HTERT RPE-1 (cell line): ENCODE results near the gene OR2A5.
"Not testable (repeated sequence)": the region's sequence is repeated elsewhere in the genome, so short reads cannot be mapped to it uniquely, and the experiment has no call there.

ENCODE experiments used
- in situ Hi-C: fragments of 300-500 bp; cut with MboI; formaldehyde crosslinking; loops from 4 replicates; pipeline ENCODE4 v1.14.3; 2020; ENCODE audit warnings: low sequenced_read_pairs

The OR2A5 gene

GRCh38 chr7:144048648-144049047 is at the start of gene OR2A5:
TSS of gene OR2A5 (plus strand) at chr7:144048948. CDS start at chr7:144050402, 1,454 bp downstream.
- in situ Hi-C loops = no loop called here

GRCh38 chr7:144000020-144000419 is 48.7 kb upstream of the OR2A5 start, which contains the start of gene OR6B1:
TSS of gene OR6B1 (plus strand) at chr7:144000320. CDS start at chr7:144003997, 3,677 bp downstream.
- in situ Hi-C loops = no loop called here

GRCh38 chr7:144001543-144001942 is 47.2 kb upstream of the OR2A5 start:
- in situ Hi-C loops = no loop called here

GRCh38 chr7:144004703-144005102 is 44.0 kb upstream of the OR2A5 start:
- in situ Hi-C loops = no loop called here

GRCh38 chr7:144006029-144006691 is 42.6 kb upstream of the OR2A5 start:
- in situ Hi-C loops = no loop called here

- in situ Hi-C loops = no loop called here
Measured at GRCh38 chr7:144006692-144007042, 42.1 kb upstream of the OR2A5 start.

- in situ Hi-C loops = no loop called here
Measured at GRCh38 chr7:144009361-144009760, 39.4 kb upstream of the OR2A5 start.

- in situ Hi-C loops = not testable (repeated sequence)
Measured at GRCh38 chr7:144010061-144010460, 38.7 kb upstream of the OR2A5 start.

GRCh38 chr7:144010821-144011220 is 37.9 kb upstream of the OR2A5 start:
- in situ Hi-C loops = not testable (repeated sequence)

GRCh38 chr7:144011458-144012230 is 37.1 kb upstream of the OR2A5 start:
- in situ Hi-C loops = no loop called here

GRCh38 chr7:144018065-144018464 is 30.7 kb upstream of the OR2A5 start:
- in situ Hi-C loops = no loop called here

GRCh38 chr7:144019457-144019856 is 29.3 kb upstream of the OR2A5 start:
- in situ Hi-C loops = no loop called here

- in situ Hi-C loops = no loop called here
Measured at GRCh38 chr7:144020340-144020739, 28.4 kb upstream of the OR2A5 start.

- in situ Hi-C loops = no loop called here
Measured at GRCh38 chr7:144022169-144022568, 26.6 kb upstream of the OR2A5 start.

GRCh38 chr7:144023171-144023827 is 25.4 kb upstream of the OR2A5 start:
- in situ Hi-C loops = no loop called here

- in situ Hi-C loops = no loop called here
Measured at GRCh38 chr7:144024213-144024612, 24.5 kb upstream of the OR2A5 start.

GRCh38 chr7:144026203-144026883 is 22.4 kb upstream of the OR2A5 start:
- in situ Hi-C loops = no loop called here

GRCh38 chr7:144027070-144027469 is 21.7 kb upstream of the OR2A5 start:
- in situ Hi-C loops = no loop called here

- in situ Hi-C loops = no loop called here
Measured at GRCh38 chr7:144027974-144028373, 20.8 kb upstream of the OR2A5 start.

- in situ Hi-C loops = no loop called here
Measured at GRCh38 chr7:144028547-144028946, 20.2 kb upstream of the OR2A5 start.

- in situ Hi-C loops = no loop called here
Measured at GRCh38 chr7:144032516-144032915, 16.2 kb upstream of the OR2A5 start.
